Choroid plexus epithelial cell (primary cell): ENCODE measurements around the gene BAK1.
A peak's percentile ranks its signal among the peaks of the same experiment; 100 is the strongest.

Experiments
- DNase-seq: peaks from one replicate; pipeline ENCODE4 v3.0.0-alpha.2; 2010; ENCODE audit warnings: low read depth
- H3K4me3 ChIP-seq: 2 replicates; pipeline ENCODE4 v1.5.1; 2011; ENCODE audit warnings: low read depth, mild to moderate bottlenecking, control low read depth, low read length, moderate library complexity
- CTCF ChIP-seq: conservative IDR thresholded peaks from 2 replicates; pipeline ENCODE4 v1.5.1; 2011; ENCODE audit warnings: low read depth, mild to moderate bottlenecking, control low read depth, inconsistent platforms, low read length, moderate library complexity

The BAK1 gene

GRCh38 chr6:33578164-33578563 is 1.9 kb downstream of the BAK1 start:
- peak overlapping the region; percentile 4 for H3K4me3 ChIP-seq
- DNase-seq = no peak
- no peak for TF ChIP-seq CTCF

DNA sequence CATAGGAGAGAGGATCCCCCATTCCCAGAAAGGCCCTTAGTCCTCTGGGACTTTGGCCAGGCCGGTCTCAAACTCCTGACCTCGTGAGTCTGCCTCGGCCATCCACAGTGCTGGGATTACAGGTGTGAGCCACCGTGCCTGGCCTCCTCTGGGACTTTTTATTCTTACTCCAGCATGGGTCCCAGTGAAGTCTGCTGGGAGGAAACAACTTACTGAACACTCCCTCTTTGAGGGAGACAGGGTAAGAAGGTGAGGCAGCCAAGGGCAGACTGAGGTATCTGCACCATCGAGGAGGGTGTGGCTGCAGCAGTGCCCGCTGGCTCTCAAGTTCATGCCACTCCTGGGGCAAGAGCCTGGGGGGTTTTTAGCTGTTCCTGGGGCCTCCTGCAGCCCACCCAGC is 2.4 kb downstream of the BAK1 start:
- no peak overlapping the region for H3K4me3 ChIP-seq
- no peak for TF ChIP-seq CTCF
- no peak for DNase-seq

DNA sequence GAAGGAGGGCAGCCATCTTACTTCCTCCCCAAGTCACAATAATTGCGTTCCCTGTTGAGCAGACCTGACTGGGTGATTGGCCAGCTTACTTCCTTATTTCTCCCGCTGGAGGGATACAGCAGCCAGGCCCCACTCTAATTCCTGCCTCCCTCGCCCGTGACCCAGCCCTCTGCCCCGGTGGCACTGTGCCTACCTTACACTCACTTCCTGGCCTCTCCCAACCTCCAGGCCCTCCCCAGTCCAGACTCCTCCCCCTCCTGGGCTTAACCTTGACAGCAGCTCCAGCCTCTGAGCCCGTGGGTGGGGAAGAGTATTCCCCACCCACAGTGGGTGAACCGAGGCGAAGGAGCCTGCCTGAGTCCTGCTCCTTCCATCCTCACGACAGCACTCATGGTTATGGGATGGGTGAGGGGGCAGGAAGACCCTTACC is 3.0 kb downstream of the BAK1 start:
- DNase-seq = no peak

GRCh38 chr6:33576668-33577067 is 3.4 kb downstream of the BAK1 start:
- TF ChIP-seq CTCF = no peak
- DNase-seq = no peak
- no peak overlapping the region for H3K4me3 ChIP-seq

More for the DNA sequence above, 3.0 kb downstream of the BAK1 start:
- H3K4me3 ChIP-seq = no peak overlapping the region
- no peak for TF ChIP-seq CTCF

- no peak for TF ChIP-seq CTCF
- H3K4me3 ChIP-seq = no peak overlapping the region
- DNase-seq = no peak
These were observed 4.9 kb downstream of the BAK1 start for GRCh38 chr6:33575211-33575610.

- peak; percentile 15 for DNase-seq
- peak overlapping the region; percentile 61 for H3K4me3 ChIP-seq
- no peak for TF ChIP-seq CTCF
These were observed 8.3 kb downstream of the BAK1 start for GRCh38 chr6:33571637-33572316.
